GM12892 (cell line): Measurements from ENCODE around the gene IRGQ.

Source experiments
- DNase-seq: peaks from one replicate; pipeline ENCODE4 v3.0.0; 2011; ENCODE audit not compliant: insufficient read length
- FAIRE-seq: peaks from 2 replicates; lab custom pipeline; 2011; peaks lifted over from hg19 to GRCh38; lab: Jason Lieb, UNC
- POLR2A ChIP-seq: IDR thresholded peaks from 2 replicates; pipeline ENCODE4 v1.6.1; 2011; ENCODE audit warnings: low read depth, low read length, control low read depth
- POLR2AphosphoS5 ChIP-seq: IDR thresholded peaks from 2 replicates; pipeline ENCODE4 v1.6.1; 2011; ENCODE audit warnings: low read depth, low read length, control low read depth
- TAF1 ChIP-seq: IDR thresholded peaks from 2 replicates; pipeline ENCODE4 v1.6.1; 2011; ENCODE audit warnings: low read depth, mild to moderate bottlenecking, control low read depth, low read length, borderline replicate concordance

Gene IRGQ

DNA sequence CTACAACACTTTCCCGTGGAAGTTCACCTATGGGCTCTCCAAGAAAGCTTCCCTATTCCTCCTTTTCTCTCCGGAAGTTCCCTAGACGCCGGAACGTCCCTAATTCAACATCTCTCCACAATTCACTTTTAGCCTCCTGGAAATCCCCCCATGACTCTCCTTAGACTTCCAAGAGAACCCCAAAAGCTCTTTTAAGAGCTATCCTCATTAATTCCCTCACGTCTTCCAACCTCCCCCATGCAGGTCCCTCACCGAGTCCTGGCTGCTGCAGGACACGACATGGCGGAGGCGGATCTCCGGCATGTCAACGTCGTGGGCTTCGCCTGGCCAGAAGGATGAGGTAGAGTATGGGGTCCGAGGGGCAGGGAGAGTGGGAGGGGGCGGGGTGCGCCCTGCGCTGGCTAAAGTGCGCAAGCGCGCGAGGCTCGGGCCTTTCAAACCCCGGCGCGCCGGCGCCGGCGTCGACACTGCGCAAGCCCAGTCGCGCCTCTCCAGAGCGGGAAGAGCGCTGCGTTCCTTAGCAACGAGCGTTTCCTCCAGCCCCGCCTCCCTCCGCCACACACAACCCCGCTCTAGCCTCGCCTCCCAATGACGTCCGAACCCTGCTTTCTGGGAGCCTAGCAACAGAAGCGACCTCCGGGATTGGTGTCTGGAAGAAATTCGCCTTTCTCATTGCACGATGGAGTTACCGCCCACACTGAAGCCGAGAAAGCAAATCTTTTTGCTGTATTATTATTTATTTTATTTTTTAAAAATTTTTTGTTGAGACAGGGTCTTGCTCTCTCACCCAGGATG is 20.6 kb downstream of the IRGQ start, which contains the start of the genes PINLYP and XRCC1:
PINLYP (plus strand) TSS at position 646 of the 795 bp plus-strand sequence. CDS start 1,391 bp downstream, outside the sequence.
XRCC1 (minus strand) TSS at position 372 of the 795 bp plus-strand sequence; CDS start at position 303, 69 bp downstream.
- DNase-seq (peak; percentile 94), FAIRE-seq (peak; percentile 100)
- TF ChIP-seq POLR2A (peak; percentile 67; the same call in 1 of the 2 replicates), POLR2AphosphoS5 (peak; percentile 61; the same call in 1 of the 2 replicates), TAF1 (0 out of 2 replicates have a peak, but pooled peaks have one; percentile 18)

DNA sequence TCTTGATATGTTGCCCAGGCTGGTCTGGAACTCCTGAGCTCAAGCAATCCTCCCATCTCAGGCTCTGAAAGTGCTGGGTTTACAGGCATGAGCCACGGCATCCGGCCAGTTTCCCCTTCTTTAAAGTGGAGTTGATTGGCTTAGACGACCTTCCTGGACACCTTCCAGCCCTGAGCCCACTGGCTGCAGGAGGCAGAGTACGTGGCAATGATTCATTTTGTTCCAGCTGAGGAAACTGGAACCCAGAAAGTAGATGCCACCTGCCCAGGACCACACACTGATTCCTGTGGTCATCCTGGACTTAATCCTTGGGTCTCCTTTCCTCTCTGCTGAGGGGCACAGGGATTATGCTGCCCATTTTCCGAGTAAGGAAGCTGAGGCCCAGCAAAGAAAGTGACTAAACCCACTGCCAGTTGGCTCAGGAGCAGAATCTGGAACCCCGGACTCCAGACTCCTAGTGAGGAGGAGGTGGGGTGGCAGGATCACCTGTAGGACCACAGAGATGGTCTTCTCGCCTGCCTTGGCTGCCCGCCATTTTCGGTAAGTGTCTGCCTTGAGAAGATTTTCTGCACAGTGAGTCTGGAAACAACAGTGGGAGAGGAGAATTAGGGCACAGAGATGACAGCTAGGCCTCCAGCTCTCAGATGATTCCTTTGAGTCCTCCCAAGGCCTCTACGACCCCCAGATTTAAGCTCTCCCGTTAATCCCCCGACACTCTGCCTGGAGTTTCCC is 21.3 kb downstream of the IRGQ start:
- DNase-seq (no peak), FAIRE-seq (no peak)
- TF ChIP-seq POLR2A (no peak), POLR2AphosphoS5 (no peak), TAF1 (no peak)

DNA sequence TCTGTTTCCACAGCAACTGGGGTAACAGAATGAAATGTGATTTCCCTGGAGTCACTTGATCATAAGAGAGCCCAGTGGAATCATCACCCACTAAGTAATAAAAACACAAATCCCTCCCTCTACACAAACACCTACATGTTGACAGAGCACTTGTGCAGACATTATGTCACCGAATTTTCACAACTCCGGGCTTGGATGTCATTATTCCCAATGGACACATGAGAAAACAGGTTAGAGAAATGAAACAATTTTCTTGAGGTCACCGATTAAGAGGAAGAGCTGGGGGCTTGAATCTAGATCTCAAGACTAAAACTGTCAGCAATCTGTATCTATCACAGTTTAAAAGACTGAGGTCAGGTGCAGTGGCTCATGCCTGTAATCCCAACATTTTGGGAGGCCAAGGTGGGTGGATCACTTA is 23.8 kb downstream of the IRGQ start:
- TF ChIP-seq POLR2AphosphoS5 (no peak), POLR2A (no peak), TAF1 (no peak)
- no peak for DNase-seq
- FAIRE-seq, result no peak

DNA sequence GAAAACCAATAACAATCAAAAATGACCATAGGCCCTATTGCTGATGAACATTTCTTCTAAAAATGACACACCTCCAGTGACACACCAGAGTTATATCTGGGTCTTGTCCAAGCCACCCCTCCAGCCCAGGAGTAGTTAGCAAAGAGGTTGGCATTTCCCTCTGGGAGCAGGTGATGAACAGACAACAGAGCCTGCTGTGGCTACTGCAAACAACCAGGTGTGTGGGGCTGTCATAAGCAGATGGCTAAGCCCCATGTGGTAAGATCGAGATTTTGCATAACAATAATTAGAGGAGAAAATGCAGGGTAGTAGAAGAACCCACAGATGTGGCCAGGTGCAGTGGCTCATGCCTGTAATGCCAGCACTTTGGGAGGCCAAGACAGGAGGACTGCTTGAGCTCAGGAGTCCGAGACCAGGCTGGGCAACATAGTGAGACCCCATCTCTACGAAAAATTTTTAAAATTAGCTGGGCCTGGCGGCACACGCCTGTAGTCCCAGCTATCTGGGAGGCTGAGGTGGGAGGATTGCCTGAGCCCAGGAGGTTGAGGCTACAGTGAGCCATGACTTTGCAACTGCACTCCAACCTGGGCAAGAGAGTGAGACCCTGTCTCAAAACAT is 25.7 kb downstream of the IRGQ start:
- no peak for TF ChIP-seq POLR2AphosphoS5
- TF ChIP-seq TAF1, result no peak
- no peak for TF ChIP-seq POLR2A
- FAIRE-seq (no peak), DNase-seq (no peak)

- DNase-seq (no peak), FAIRE-seq (no peak)
- TF ChIP-seq POLR2AphosphoS5 (no peak), POLR2A (no peak), TAF1 (no peak)
These were observed 26.3 kb downstream of the IRGQ start for GRCh38 chr19:43569657-43570056.

- no peak for TF ChIP-seq POLR2A
- no peak for TF ChIP-seq POLR2AphosphoS5
- TF ChIP-seq TAF1, result no peak
- FAIRE-seq, result no peak
- DNase-seq, result no peak
These were observed 31.1 kb downstream of the IRGQ start for GRCh38 chr19:43564800-43565199.

DNA sequence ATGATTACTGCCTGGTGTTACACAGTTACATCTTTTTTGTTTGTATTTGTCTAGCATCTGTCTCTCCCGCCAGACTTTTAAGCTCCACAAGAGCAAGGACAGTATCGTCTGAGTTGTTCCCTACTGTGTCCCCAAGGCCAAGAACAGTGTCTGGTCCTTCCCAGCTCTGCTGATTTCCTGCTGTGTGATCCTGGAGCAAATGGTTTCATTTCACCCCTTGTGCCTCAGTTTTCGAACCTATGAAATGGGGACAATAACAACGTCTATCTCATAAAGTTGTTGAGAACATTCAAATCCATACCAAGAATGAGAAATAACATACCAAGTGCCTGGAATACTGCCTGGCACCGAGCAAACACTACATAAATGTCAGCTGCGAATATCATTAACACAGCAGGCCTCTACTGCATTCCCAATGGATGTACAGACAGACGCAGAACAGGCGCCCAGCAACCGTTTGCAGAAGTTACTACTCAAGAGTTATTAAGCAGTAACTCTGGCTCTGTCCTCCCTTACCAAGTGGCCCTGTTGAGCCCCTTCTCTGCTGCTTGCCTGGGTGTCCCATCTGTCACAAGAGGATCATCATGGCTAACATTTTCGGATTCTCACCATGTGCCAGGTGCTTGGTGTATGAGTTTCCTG is 32.0 kb downstream of the IRGQ start:
- FAIRE-seq (no peak), DNase-seq (no peak)
- TF ChIP-seq POLR2A (no peak), TAF1 (no peak), POLR2AphosphoS5 (no peak)

DNA sequence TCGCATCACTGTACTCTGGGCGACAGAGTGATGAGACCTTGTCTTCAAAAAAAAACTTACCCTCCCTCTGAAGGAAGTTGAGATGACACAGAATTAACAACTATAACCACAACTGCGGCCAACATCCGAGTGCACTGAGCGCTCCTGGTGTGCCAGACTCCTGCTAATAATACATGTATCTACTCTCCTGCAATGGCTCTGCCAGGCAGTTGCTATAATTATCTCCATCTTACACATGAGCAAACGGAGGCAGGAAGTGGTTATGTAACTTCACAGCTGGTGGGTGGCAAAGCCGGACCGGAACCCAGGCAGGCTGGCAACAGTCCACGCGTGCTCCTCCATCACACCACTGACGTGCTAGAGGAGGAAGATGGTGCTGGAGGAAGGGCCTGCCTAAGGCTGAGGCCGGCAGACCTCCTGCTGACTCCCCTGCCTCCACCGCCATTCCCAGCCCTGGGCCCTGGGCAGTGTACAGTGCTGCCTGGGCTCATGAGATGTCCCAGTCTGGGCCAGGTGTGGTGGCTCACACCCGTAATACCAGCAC is 33.2 kb downstream of the IRGQ start:
- no peak; the same call in 1 of the 2 replicates for TF ChIP-seq POLR2AphosphoS5
- TF ChIP-seq POLR2A, result no peak
- no peak for TF ChIP-seq TAF1
- DNase-seq (no peak), FAIRE-seq (peak; percentile 88)

GRCh38 chr19:43562226-43562697 is 33.7 kb downstream of the IRGQ start:
- no peak for DNase-seq
- TF ChIP-seq TAF1, result no peak
- TF ChIP-seq POLR2AphosphoS5, result no peak
- no peak for TF ChIP-seq POLR2A
- FAIRE-seq, result no peak
